Stimulated activated CD8-positive, alpha-beta memory T cell treated with anti-CD3 and anti-CD28 coated beads, Interleukin-4, amount 100 ng/mL, for 4 hours (primary cell): ENCODE measurements around the gene TMEM131L.
"Not testable (repeated sequence)": the region's sequence is repeated elsewhere in the genome, so short reads cannot be mapped to it uniquely, and the experiment has no call there.

Source experiments
- DNase-seq, 2 donors: peaks; one replicate each; pipeline ENCODE4 v3.0.0-alpha.2; 2020; ENCODE audit warnings: low read depth in 2 of 2, low spot score in 1 of 2

Gene TMEM131L

DNA sequence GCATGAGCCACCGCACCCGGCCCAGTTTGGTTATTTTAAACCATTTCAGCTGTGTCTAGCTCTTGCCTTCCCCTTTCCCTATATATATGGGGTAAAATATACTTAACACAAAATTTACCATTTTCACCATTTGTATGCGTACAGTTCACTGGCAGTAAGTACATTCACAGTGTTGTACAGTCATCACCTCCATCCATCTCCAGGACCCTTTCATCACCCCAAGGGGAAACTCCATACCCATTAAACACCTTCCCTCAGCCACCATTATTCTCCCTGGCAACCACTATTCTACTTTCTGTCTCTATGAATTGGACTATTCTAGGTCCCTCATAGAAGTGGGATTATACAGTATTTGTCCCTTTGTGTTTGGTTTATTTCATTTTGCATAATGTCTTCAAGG lies 106.4 kb downstream of the TMEM131L start:
- no peak for DNase-seq

DNA sequence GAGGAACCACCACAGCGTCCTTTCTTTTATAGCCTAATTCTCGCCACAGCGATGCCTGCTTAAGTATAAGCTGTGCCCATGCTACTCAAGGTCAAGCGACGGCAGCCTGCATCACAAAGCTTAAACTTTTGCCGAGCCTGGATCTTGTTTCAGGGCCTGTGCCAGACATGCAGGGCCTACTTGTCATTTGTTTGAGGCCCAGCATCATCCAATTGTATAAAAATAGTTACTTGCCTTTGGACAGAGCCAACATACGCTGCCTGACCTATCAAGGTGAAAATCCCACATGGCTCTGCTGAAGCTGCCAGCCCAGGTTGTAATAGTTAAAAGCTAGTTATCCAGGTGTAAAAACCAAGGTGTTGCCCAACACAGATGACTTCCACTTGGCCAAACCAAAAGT lies 107.1 kb downstream of the TMEM131L start:
- DNase-seq = no peak

DNA sequence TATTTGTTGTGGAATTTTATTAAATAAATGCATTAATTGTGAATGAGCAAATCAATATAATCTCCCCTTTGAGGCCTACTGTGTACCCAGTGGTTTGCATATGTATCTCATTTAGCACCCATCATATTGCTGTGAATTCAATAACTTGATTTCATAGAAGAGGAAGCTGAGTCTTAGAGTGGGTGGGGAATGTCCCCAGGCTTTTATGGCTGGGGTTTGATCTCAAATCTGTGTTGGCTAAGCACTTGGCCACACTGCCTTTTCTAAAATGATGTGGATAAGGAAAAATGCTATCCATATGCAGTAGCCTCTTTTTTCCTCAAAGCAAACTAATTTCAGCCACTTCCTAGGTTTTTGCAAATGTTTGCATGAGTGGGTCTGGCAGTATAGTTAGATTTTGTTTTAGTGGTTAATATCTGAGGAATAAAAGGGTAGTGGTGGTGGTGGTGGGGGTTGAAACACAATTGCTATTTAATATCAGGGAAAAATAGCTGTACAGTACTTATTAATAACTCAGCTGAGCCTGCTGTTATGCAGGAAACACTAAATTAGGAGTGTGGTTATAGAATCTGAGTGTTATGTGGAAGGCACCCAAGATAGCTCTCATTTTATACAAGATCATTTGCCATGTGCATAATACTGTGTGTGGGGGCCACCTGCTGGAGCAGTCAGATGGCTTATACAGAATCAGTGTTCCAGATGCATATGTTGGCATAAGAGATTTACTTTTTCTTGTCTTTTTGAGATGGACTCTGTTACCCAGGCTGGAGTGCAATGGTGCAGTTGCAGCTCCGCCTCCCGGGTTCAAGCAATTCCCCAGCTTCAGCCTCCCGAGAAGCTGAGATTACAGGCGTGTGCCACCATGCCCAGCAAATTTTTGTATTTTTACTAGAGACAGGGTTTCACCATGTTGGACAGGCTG lies 108.0 kb downstream of the TMEM131L start:
- DNase-seq = peak; percentile 25 to 46

DNA sequence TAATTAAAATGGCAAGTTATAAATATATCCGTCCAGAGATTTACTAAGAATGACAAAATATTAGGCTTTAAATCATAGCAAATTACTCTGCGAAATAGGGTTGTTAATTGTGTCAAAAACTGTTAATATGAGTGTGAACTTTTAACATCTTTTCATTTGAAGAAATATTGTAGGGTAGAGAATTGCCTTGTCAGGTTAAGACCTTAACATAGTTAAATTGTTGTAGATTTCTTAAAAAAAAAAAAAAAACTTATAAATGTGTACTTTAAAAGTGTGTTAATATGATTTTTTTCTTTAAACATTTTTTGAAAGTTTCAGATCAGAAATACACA lies 110.2 kb downstream of the TMEM131L start:
- DNase-seq = no peak

DNA sequence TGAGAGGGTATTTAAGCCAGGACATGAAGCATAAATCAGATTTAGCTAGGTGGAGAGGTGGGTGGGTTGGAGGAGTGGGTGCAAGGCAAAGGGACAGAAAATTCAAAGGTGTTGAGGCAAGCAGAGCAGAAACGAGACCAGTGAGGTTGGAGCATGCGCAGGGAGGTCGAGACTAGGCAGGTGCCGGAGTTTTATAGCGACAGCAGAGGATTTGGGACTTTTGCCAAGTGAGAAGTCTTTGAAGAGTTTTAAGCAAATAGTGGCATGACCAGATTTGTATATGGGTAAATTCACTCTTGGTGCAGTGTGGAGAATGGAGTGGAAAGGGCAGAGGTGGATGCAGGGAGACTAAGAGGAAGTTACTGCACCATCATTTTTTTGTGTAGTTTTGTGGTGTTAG lies 110.9 kb downstream of the TMEM131L start:
- no peak for DNase-seq

DNA sequence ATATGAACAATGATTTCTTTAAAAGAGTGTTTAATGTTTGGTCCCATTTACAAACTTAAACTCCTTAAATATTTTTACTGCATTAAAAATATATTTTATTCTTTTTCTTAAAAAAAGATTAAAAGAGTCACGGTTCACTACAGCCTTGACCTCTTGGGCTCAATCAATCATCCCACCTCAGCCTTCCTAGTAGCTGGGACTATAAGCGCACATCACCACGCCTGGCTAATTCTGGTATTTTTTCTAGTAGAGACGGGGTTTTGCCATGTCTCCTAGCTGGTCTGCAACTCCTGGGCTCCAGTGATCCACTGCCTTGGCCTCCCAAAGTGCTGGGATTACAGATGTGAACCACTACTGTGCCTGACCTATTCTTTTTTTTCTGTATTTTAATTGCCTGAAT lies 113.2 kb downstream of the TMEM131L start:
- no peak for DNase-seq

DNA sequence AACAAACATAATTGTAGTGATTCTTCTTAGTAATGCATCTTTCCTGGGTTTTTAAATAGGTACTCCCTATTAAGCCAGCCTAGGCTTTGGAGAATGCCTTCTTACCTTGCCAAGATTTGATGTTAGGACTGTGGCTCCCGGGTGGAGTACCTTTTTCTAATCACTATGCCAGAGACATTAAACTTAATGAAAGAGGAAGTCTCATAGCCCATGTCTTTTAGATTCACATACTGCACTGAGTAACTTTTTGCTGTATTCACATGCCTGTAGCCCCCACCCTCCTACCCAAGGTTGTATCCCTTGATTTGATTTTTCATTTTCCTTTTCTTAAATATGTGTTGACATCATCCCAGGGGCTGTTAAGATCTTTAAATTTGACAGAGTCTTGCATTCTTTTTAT lies 113.7 kb downstream of the TMEM131L start:
- no peak for DNase-seq

DNA sequence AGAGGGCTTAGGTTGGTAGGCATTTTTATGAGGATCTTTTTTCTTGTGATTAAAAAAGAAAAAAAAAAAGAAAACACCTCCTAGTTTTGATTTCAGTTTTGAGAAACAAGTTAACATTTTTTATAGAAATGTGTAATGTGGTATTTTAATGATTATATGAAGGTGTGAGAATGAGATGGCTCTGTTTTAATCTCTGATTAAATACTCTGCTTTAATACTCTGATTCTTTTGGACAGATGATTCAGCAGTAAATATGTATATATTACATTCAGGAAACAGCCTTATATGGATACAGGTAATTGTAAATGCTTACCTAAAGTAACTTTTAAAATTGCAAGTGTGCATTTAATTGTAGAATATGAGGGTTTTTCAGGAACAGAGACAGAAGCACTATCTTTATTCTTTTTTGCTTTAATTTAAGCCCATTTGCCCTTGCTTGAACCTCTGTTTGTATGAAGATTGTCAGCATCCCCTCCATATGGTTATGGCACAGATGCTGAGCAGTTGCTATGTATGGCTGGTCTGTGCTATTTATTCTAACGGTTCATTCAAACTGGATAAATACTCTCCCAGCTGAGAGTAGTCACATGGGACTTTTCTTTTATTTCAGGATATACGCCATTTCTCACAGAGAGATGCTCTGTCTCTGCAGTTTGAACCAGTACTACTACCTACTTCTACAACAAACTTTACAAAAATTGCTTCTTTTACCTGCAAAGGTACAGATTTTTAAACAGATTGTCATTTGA lies 117.0 kb downstream of the TMEM131L start:
- DNase-seq = no peak

DNA sequence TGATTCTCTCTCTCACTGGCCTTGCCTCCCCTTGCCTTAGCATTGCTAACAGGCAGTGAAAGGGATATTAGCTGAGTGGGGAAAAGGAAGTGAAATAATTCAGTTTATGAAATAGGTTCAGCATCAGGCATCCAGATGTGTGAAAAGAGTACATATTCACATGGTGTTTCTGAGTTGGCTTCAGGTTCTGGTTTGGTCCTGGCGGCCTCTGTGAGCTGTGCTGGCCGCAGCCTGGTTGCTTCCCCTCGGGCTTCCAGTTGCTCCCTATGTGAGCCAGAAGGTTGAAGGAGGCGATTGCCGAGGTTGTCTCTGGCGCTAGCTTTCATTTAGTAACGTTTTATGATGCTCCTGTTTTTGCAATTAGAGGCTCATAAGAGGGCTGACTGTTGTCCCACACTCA lies 118.9 kb downstream of the TMEM131L start:
- DNase-seq = no peak

DNA sequence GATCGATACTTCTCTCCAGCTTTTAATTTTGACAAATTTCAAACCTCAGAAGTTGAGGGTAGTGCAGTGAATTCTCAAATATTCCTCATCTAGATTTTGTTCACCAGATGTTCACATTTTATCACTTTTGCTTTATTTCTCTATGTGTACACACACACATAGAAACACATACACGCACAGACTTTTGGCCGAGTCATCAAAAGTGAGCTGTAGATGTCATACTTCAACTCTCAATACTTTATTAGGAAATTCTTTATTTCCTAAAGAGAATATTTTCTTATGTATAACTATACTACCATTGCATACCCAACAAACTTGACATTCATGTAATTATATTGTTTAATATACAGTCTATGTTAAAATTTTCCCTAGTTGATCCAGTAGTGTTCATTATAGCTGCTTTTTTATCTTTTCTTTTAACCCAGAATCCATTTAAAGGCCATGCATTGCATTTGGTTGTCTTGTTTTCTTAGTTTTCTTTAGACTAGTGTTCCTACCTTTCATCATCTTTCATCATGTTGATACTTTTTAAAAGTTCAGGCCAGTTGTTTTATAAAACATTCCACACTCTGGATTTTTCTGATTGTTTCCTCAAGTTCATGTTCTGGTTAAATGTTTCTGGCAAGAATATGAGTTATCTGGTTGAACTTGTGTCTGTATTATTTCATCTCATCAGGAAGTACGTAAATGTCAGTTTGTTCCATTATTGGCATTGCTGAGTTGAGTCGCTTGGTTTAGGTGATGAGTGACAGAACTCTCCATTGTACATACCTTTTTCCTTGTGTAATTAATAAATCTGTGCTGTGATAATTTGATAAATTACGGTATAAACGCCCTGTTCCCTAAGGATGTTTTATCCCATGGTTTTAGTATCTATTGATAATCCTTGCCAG lies 123.8 kb downstream of the TMEM131L start:
- no peak for DNase-seq

DNA sequence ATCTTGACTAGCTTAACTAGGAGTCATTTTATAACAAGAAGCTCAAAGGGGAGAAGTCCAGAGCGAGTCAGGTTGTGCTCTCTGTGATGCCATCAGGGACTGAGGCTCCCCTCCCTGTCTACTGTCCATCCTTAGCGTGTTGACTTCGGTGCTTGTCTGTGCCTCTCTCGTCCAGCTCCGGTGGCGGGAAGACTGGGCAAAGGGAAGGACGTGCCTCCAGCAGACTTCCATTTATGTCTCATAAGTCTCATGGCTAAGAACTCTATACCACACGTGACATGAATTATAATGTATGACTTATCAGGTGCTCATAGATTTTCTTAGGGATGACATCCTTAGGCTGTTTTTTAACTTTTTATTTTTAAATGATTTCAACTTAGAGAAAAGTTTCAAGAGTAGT lies 125.3 kb downstream of the TMEM131L start:
- DNase-seq = no peak

DNA sequence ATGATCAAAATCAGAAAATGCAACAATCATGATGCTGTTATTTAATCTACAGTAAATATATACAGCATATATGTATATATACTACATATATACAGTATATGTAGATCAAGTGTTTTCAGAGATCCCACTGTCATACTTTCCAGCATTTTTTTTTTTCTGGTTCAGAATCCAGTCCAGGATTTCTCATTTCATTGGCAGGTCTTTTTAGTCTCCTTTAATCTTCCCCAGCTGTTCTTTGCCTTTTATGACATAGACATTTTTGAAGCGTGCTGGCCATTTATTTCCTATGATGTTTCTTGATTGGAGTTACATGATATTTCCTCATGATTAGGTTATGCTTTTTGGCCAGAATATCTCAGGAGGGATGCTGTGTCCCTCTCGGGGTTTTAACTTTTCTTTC lies 125.9 kb downstream of the TMEM131L start:
- DNase-seq = no peak

DNA sequence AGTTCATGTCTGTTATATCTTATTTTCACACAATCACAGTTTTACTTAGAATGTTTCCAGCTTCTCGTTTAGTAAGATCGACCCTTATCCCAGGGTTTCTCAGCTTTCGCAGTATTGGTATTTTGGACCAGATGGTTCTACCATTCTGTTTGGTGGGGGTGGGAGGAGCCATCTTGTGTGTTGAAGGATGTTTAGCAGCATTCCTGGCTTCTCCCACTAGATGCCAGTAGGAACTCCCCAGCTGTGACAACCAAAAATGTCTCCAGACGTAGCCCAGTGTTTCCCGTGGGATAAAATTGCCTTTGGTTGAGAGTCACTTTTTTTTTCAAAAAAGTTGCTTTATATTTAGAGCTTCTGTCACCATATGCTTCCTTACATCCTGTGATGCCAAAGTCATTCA lies 127.0 kb downstream of the TMEM131L start:
- DNase-seq = no peak

DNA sequence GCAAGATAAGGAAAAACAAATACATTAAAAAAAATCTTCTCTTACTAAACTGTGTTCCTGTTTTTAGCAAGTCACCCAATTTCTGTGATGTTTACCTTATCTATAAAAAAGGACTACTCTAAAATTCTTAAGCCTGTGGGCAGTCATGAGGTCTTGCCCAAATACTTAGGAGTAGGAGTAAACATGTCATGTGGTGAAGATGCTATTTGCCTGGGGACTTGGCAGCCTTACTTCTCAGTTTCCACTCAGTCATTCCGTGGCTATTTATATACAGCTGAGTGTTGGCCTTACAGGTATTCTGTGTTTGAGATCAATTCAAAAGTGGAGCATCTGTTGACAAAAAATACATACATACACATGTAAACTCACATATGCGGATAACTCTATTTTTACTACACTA lies 128.1 kb downstream of the TMEM131L start:
- DNase-seq = no peak

DNA sequence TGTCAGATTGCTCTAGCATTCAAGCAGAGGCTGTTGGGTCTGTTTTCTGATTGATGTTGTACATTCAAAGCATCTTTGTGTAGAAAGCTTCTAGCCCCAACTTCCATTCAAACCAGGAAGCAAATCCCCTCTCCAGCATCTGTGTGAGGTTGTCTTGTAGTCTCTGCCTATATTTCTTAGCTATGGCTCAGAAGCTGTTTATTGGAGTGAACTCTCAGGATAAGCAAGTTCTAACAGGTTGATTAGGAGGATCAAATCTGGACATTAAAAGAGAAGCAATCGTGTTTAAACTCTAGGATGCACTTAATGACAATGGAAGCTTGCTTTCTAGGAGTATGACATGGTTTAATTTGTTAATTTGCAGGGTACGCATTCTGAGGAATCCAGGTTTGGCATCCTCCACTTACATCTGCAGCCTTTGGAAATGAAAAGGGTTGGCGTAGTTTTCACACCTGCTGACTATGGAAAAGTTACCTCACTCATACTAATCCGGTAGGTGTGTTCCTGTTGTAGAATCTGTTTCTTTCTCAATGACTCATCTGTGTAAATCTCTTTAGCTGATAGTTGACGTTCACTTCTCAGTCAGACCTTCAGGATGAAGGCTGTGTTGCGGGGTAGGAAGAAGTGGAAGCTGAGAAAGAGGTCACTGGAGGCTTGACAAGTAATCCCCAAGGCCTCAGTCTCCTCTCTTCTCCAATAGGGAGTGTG lies 129.9 kb downstream of the TMEM131L start:
- no peak for DNase-seq

DNA sequence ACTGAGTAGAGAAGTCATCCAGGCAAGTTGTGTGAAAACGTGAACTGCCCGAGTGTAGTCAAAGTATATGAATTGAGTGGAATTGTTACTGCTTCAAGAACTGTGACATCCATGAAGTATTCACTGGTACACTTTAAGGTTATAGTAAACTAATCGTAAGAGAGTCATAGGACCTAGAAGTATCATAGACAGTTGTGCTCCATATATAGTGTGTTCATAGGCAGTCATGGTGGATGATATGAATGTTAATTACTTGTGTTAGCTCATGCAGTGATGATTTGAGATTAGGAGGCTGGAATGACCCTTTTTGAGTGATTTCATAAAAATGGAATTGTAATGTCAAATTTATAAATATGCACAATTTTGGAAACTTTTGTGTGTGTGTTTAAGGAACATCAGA lies 136.6 kb downstream of the TMEM131L start:
- no peak for DNase-seq

DNA sequence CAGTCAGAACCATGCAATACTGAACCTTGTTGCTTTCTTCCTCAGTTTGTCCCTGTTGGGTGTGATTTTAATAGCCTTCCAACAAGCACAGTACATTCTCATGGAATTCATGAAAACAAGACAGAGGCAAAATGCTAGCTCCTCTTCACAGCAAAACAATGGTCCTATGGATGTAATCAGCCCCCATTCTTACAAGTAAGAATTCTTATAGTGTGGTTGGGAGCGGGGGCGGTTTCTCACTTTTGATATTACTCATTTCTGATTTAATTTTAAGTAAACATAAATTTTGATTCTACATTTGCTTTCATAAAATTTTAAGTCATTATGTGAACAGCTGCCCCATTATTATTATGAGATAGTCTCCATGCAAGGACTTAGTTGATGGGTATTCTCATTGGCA lies 137.1 kb downstream of the TMEM131L start:
- no peak for DNase-seq

DNA sequence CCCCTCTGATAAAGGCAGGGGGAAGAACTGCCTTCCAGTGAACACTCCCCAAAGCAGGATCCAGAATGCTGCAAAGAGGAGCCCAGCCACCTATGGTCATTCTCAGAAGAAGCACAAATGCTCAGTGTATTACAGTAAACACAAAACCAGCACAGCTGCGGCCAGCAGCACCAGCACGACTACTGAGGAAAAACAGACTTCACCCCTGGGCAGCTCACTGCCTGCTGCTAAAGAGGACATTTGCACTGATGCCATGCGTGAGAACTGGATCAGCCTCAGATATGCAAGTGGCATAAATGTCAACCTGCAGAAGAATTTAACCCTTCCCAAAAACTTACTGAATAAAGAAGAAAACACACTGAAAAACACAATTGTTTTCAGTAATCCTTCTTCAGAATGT lies 137.7 kb downstream of the TMEM131L start:
- DNase-seq = no peak

DNA sequence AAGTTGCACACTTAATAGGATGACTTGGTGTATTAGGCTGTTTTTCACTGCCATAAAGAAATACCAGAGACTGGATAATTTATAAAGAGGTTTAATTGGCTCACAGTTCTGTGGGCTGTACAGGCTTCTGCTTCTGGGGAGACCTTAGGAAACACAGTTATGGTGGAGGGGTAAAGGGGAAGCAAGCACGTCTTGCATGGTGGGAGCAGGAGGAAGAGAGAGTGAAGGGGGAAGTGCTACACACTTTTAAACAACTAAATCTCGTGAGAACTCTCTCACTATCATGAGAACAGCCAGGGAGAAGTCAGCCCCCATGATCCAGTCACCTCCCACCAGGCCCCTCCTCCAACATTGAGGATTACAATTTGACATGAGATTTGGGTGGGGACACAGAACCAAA lies 142.9 kb downstream of the TMEM131L start:
- not testable (repeated sequence) for DNase-seq

DNA sequence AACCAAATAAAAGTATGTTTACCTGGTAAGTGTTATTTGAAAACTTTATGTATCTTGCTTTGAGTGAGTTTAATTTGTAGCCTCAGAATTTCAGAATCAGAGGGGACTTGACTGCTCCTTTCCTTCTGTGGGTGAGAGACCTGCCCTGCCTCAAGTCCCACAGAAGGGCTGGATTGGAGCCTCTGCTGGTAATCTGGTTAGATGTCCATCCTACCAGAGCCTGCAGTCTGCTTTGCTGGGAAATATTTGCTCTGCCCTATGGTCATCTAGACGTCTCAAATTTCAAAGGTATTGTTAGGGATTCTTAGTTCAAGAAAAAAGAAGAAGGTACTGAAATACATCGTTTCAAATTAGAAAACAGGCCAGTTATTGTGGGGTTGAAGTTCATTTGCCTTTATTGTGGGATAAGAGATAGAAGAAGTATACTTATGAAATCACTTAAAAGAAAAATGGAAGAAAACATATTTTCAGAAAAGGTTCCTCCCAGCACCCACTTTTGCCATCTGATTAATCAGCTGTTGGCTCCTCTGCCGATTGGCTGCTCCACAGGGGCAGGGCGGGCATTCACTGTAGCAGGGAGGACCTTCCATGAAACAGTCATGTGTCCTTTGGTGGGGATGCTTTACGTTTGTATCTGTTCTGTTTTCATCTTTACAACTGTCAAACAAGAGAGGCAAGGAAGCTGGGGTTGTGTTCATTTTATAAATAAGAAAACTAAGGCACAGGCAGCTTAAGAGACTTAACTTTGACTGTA lies 144.6 kb downstream of the TMEM131L start:
- DNase-seq = no peak
